ENCODE results near the gene EFNB3. TPM values are rescaled to one million over a fixed set of nuclear protein-coding genes. Genes with fewer than 3 reads are reported as not detected.

Gene EFNB3
- polyA plus RNA-seq, 3 donors, result 19.9 to 23.7 (median 23.1) TPM

- no peak for DNase-seq (ENCODE audit: low read depth in 3 of 3, low spot score in 2 of 3)
Measured at GRCh38 chr17:7697828-7698588, 7.0 kb upstream of the EFNB3 start.

DNA sequence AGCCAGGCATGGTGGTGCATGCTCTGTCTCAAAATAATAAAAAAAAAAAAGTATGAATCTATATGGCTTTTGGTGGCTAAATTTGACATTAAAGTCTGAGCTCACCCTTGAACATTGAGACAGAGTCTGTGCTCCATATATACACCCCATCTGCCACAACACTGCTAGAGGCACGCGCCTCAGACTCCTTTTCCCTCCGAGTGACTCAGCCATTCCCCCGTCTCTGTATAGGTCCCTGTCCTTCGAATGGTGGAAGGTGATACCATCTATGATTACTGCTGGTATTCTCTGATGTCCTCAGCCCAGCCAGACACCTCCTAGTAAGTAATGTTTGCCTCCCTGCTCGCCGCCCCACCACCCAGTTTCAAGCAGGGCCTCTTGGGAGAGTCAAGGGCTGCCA, 4.5 kb upstream of the EFNB3 start:
- no peak for DNase-seq (ENCODE audit: low read depth in 3 of 3, low spot score in 2 of 3)

GRCh38 chr17:7701681-7702080, 3.3 kb upstream of the EFNB3 start:
- no peak for DNase-seq (ENCODE audit: low read depth in 3 of 3, low spot score in 2 of 3)

- DNase-seq (ENCODE audit: low read depth in 3 of 3, low spot score in 2 of 3), result no peak
Measured at GRCh38 chr17:7702776-7703175, 2.2 kb upstream of the EFNB3 start.

- no peak for DNase-seq (ENCODE audit: low read depth in 3 of 3, low spot score in 2 of 3)
Measured at GRCh38 chr17:7703584-7704479, 1.2 kb upstream of the EFNB3 start.

DNA sequence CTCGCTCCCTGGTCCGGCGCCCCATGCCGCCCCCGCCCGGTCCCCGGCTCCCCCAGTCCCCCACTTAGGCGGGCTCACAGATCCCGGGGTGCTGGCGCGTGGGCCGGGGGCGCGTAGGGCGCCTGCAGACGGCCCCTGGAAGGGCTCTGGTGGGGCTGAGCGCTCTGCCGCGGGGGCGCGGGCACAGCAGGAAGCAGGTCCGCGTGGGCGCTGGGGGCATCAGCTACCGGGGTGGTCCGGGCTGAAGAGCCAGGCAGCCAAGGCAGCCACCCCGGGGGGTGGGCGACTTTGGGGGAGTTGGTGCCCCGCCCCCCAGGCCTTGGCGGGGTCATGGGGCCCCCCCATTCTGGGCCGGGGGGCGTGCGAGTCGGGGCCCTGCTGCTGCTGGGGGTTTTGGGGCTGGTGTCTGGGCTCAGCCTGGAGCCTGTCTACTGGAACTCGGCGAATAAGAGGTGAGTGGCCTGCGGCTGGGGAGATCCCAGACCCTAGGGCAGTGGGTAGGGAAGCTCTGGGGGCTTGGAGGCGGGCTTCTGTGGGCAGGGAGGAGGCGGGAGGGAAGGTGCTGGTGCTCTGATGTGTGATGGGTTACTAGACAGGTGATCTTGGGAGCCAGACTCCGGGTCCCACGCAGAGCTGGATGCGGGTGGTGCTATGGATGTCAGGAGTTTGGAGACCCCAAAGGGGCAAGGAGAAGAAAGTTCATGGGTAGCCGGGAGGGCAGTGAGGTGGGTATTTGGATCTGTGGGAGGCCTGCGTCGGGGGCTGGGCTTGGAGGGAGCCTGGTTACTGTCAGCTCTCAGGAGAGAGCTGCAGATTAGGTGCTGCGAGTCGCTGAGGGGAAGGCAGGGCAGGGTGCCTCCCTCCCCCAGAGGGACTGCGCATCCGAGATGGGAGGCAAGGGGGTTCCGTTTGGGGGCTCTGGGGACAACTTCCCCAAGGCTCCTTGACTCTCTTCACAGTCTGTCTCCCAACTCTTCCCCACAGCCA, 560 bp downstream of the EFNB3 start:
- no peak for DNase-seq (ENCODE audit: low read depth in 3 of 3, low spot score in 2 of 3)

DNA sequence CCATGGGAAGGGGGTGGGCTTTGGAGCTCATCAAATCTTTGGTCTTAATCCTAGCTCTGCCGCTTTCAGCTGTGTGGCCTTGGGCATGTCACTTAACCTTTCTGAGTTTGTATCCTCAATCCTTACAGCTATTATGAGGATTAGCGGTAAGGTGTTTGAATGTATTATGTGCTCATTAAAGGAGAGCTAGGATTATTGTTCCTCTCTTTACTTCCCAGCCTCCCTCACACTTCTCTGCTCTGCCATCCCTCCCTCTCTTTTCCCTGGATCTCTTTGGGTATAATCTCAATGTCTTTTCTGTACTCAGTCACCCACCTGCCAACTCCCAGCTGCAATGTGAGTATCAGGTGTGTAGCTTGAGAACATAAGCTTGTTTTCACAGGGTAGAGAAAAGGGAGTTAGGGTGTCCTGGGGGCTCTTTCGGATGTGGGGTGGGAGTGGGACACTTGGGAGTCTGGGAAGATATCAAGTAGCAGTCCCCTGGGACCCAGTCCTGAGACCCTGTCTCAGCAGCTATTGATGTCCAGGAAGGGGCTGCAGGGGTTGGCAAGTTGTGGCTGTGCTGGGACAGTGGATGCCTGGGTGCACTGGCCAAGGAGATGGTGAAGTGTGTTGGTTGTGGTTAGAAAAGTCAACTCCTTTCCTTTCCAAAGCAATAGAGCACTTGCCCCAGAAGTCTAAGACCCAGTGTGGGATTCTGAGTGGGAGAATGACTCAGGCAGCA, 1.8 kb downstream of the EFNB3 start:
- no peak for DNase-seq (ENCODE audit: low read depth in 3 of 3, low spot score in 2 of 3)

DNA sequence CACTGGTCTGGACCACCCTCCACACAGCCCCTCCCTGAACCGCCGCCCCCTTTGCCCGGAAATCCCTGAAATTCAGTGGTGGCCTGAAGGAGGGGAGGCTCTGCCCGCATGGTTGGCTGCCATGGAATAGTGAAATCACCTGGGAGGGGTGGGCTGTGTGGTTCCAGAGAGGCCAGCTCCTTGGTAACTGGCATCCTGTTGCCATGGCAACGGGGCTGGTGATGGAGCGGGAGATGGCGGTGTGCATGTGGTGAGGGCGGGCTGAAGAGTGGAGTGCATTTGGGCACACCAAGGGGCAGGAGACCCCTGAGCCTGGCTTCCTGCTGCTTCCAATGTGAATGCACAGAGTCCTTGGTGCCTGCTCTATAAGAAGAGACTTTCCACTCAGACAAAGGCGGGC, 2.4 kb downstream of the EFNB3 start:
- DNase-seq (ENCODE audit: low read depth in 3 of 3, low spot score in 2 of 3), result no peak

DNA sequence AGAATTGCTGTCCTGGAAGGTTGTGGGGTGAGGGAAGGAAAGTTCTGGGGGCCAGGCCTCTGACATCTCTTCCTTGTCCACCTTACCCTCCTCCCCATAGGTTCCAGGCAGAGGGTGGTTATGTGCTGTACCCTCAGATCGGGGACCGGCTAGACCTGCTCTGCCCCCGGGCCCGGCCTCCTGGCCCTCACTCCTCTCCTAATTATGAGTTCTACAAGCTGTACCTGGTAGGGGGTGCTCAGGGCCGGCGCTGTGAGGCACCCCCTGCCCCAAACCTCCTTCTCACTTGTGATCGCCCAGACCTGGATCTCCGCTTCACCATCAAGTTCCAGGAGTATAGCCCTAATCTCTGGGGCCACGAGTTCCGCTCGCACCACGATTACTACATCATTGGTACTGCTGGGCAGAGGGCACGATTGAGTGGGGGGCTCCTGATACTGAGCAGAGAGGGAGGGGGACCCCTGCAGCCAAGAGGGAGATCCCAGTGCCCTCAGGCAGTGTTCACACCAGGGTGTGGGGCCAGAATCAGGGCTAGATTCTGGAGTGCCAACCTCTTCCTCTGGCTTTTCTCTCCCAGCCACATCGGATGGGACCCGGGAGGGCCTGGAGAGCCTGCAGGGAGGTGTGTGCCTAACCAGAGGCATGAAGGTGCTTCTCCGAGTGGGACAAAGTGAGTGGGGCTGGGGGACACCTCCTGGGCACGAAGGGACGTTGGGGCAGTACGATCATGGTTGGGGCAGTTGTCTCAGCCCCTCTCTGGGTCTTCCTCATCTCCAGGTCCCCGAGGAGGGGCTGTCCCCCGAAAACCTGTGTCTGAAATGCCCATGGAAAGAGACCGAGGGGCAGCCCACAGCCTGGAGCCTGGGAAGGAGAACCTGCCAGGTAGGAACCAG, 3.1 kb downstream of the EFNB3 start:
- DNase-seq (ENCODE audit: low read depth in 3 of 3, low spot score in 2 of 3), result no peak

- no peak for DNase-seq (ENCODE audit: low read depth in 3 of 3, low spot score in 2 of 3)
Measured at GRCh38 chr17:7709031-7709430, 4.0 kb downstream of the EFNB3 start.

DNA sequence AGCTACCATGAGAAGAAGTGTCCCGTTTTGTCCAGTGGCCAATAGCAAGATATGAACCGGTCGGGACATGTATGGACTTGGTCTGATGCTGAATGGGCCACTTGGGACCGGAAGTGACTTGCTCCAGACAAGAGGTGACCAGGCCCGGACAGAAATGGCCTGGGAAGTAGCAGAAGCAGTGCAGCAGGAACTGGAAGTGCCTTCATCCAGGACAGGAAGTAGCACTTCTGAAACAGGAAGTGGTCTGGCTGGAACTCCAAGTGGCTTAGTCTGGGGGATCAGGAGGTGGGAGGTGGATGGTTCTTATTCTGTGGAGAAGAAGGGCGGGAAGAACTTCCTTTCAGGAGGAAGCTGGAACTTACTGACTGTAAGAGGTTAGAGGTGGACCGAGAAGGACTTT, 5.3 kb downstream of the EFNB3 start:
- no peak for DNase-seq (ENCODE audit: low read depth in 3 of 3, low spot score in 2 of 3)

GRCh38 chr17:7711051-7711755, 6.2 kb downstream of the EFNB3 start:
- DNase-seq (ENCODE audit: low read depth in 3 of 3, low spot score in 2 of 3), result no peak

DNA sequence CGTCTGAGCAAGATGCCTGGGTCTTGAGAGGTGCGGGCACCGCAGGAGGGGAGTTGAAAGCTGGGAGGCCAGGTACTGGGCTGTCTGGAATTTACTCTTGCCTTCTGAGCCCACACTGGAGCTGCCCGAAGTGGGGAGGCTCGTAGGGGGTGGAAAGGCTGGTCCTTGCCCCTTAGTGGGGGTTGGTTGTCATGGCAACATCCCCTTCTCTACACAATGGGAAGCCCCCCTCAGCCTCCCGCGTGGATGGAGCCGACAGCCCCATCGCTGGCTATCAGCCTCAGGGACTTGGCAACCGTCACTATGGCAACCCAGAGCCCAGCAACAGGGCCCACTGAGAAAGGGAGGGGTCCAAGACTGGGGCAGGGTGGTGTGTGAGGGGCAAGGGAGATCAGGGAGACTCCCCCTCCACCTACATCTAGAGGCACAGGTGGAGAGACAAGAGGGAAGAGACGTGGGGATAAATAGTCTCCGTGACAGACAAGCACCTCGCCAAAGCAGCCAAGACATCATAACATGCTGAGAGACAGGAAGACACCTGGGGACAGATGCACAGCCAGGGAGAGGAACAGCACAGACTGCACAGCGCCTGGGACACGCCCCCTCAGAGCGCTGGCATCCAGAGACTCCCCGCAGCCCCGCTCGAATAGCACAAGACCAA, 7.2 kb downstream of the EFNB3 start:
- DNase-seq (ENCODE audit: low read depth in 3 of 3, low spot score in 2 of 3), result no peak

DNA sequence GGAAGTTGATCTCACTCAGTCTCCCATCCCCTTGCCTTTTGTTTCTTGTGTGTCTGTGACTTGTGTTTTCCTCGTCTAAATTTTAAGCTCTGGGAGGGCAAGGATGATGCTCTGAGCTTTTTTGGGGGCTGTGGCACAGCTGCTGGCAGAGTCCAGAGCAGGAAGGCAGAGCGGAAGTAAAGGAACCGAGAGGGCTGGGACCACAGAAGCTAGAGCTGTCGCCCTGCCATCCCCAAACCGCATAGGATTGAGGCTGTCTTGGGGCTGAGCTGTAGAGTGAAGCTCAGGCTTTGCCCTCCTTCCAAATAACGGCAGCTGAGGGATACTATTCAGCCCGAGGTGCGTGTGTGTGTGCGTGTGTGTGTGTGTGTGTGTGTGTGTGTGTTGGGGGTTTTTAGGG, 8.8 kb downstream of the EFNB3 start:
- no peak for DNase-seq (ENCODE audit: low read depth in 3 of 3, low spot score in 2 of 3)

GRCh38 chr17:7714721-7715594, 10.0 kb downstream of the EFNB3 start:
- no peak for DNase-seq (ENCODE audit: low read depth in 3 of 3, low spot score in 2 of 3)

- peak in 1 of 3 donors; percentile 12 for DNase-seq (ENCODE audit: low read depth in 3 of 3, low spot score in 2 of 3)
Measured at GRCh38 chr17:7715936-7716886, 11.2 kb downstream of the EFNB3 start.
